HG03565 (cell line): ENCODE data around the gene DNAI4.
A peak's percentile ranks its signal among the peaks of the same experiment; 100 is the strongest.

Source experiments
- ATAC-seq: cut with Tn5 transposase; IDR thresholded peaks from one replicate; pipeline ENCODE4 v1.9.1; 2021; ENCODE audit warnings: mild to moderate bottlenecking, moderate library complexity; ENCODE audit not compliant: unreplicated experiment

DNAI4 gene

GRCh38 chr1:66768965-66769364, 155.7 kb downstream of the DNAI4 start:
- no peak for ATAC-seq

- no peak for ATAC-seq
Measured at GRCh38 chr1:66767626-66768025, 157.0 kb downstream of the DNAI4 start.

- peak; percentile 66 for ATAC-seq
Measured at GRCh38 chr1:66764994-66765578, 159.6 kb downstream of the DNAI4 start.
